NCI-H2081 (cell line): Measurements from ENCODE around the gene EN1.

Experiments used
- DNase-seq, 2 experiments: peaks; one replicate each; lab custom pipeline; 2025; lab: John Stamatoyannopoulos, UW

Gene EN1

DNA sequence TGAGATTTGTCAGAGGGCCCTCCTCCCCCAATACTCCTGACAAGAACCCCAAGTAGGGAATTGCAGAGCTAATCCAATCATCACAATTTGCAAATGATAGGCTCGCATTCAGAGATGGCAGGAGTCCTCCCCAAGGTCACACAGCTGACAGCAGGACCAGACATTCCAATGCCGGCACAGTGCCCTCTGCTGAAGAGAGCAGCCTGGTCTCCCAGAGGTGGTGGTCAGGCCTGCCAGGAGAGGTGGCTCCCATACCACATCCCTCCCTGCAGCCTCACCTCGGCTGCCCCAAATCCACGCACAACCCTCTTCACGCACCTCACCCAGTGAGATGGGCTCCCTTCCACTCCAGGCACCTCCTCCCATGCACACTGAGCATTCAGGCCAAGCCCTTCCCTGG is 25.4 kb downstream of the EN1 start:
- no peak for DNase-seq

DNA sequence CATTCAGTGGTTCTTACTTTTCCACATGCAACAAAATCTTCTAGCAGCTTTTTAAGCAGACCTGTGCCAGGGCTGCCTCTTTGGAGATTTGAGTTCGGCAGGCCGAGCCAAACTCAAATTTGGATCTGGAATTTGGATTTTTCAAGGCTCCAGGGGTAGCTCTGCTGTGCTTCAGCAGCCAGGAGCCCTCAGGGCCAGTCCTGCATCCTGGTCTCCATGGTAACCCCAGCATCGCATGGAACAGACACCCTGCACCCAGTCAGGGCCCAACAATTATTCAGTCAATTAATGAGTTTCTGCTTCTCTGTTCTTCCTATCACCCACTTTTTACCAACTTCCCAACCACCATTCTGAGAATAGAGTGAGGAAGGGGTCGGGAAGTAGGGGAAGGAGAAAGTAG is 30.0 kb downstream of the EN1 start:
- no peak for DNase-seq

DNA sequence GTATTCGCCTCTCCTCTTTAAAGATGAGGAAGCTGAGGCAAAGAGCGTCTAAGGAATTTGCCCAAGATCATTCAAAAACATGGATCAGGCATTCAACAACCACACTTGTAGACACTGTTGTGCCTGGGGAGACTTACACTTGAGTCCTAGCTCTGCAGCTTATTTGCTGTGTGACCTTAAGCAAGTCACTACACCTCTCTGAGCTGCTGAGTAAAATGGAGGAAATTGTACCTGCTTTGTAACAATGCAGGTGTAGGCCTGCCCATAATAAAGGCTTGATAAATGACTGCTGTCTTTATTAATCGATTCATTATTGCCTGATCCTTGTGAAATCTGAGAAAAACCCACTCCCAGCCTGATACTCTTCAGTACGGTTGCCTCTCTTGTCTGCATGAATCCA is 30.8 kb downstream of the EN1 start:
- no peak for DNase-seq

DNA sequence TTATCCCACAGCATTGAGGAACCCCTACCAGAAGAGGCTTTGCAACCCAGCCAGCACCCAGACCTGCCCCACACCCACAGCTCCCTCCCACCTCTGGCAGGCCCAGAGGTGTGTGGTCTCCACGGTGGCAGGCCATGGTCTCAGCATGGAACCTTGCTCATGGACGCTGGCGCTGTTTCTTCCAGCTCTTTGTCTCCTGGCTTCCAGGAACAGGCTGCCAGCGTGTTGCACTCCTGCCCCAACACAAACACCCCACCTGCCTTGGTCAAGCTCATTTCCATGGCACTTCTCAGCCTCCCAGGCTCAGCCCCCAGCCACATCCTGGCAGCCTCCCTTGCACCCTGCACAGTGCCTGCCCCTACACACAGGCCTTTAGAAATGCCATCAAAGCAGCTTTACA is 31.7 kb downstream of the EN1 start:
- DNase-seq, result no peak

DNA sequence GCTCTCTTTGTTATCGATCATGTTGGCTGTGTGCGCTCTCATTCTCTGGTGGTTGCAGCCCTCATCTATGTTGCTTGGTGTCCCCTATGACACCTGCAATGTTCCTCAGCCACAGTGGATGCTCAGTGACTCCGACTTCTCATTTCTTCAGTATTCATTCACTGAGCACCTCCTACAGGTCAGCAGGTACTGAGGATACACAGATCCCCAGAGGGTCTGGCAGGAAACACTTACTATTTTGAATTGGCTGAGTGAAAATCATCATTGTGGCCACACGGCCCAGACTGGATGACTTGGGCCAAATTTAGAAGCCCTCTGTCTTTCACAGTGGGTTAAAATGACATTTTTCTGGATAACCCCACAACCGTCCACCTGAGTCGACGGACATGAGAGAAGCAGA is 32.1 kb downstream of the EN1 start:
- no peak for DNase-seq

DNA sequence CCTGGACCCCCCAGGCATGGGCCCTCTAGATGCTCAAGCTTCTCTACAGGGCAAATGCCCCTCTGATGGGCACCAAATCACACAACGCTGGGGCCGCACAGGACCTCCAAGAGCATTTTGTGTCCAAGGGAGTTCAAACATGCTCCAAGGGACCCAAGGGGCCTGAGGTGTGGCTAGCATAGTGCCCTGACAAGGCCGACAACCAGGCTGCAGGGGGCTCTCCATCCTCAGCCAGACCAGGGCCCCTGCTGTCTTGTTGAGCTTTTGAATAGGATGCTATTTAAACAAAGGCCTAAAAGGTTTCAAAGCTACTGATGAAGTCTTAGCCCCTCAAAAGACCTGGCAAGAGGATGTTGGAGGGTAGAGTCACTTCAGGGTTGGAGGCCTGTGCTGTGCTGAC is 33.1 kb downstream of the EN1 start:
- no peak for DNase-seq

DNA sequence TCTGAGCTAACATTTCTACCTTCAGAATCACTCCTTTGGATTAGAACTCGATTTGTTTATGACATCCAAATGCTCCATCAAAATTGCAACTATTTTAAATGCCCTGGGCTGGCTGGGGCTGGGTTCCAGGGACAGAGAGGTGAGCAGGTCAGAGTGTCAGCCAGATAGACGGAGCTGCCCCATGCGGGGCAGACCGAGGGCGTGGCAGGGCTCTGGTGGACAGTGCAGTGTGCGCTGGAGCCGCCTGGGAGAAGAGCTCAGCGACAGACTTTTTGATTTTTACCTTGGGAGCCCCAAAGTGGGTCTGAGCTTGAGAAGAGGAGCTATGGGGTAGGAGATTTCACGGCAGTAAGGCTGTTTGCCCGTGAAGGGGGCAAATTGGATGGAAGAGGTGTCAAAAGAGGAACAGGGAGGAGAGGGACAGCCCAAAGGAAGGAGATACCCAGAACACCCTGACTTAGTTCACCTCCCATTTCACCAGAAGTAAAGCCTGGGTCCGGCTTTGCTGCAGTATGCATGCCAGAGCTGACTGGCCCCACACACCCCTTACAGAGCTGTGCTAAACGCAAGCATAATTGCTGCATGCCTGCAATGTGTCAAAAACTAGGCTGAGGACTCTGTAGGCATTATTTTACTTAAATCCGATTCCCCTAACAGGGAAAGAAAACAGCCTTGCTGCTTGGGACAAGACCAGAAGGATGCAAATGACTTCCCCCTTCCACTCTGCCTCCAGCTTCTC is 33.7 kb downstream of the EN1 start:
- no peak for DNase-seq

DNA sequence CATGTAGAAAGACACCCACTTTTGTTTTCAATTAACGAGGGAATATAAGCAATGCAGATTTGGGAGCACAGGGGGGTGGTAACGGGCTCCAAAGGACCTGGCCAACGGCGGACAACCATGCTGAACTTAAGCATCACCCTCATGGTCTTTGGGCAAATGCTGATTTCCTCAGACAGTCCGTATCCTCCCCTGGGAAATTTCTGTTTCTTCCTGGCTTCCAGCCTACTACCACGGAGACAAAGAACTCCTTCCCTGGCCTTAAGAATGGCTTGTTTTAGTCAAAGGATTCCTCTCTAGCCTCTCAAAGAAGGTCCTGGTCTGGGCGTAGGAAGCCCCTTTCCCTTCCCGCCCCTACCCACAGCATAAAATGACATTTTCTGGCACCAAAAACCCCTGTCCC is 34.3 kb downstream of the EN1 start:
- no peak for DNase-seq

DNA sequence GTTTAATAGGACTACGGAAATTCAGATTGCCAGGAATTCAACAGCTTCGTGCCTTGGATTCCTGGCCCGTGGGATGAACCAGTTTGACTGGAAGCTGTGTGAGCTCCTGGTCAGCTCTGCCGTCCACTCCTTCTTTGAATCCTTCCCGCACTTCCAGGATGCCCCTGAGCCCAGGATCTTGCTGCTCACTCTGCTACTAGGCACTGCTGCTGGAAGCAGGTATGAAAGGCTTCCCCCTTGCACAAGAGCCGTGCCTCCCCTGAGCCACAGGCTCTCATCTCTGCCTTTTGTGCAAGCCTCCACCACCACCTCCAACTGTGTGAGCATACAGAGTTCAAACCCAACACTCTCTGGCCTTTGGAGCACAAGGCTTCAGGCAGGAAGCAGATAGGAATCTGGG is 34.9 kb downstream of the EN1 start:
- DNase-seq, result no peak

DNA sequence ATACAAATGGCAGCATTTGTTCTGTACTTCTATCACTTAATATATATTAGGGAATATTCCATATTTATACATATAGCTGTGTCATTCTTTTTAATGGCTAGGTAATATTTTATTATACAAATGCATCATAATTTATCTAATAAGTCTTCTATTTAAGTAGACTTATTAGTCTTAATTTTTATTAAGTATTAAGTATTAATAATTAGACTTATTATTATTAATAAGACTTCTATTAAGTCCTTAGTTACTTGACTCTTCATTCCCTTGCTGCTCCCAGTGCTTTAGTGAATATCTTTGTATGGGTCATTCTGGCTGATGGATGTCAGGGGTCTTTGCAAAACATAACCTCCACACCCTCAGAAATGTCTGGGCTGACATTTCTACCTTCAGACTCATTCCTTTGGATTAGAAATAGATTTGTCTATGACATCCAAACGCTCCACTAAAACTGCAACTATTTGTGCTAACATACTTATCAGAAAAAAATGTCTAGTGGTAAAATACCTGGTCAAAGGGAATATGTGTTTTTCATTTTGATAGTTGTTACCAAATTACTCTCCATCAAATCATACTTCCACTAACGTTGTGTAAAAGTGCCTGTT is 35.8 kb downstream of the EN1 start:
- DNase-seq, result no peak

DNA sequence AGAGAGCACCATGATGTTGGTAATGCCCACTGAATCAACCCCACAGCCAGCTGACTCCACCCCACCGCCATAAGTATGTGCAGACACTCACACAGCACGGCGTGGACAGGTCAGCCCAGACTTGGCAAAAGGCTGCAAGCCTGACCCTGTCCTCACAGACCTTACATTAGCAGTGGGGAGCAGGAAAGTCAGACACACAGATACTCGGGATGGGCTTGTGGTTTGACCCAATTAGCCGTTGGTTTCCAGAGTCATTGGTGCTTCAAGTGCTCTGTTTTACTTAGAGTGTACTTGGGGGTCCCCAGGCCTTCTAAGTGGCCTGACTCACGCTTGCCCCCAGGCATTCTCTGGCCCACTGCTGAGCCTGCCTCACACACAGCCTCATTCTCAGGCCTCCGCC is 36.7 kb downstream of the EN1 start:
- no peak for DNase-seq

DNA sequence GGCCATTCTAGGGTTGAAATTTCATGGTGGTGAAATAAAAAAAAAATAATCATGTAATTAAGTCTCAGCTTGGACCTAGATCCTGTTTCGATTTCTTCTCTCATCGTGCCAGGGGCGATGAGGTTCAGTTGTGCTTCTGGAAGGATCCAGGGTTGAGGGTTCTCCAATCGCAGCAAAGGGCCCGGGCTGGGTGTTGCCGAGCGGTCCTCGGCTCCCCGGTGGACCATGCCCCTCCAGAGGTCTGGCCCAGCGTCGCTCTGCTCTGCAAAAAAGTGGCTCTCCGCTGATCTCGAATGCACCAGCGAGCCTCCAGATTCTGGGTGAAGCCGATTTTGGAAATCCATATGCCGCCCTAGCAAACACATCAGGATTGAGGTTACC is 39.0 kb downstream of the EN1 start:
- DNase-seq, result no peak

DNA sequence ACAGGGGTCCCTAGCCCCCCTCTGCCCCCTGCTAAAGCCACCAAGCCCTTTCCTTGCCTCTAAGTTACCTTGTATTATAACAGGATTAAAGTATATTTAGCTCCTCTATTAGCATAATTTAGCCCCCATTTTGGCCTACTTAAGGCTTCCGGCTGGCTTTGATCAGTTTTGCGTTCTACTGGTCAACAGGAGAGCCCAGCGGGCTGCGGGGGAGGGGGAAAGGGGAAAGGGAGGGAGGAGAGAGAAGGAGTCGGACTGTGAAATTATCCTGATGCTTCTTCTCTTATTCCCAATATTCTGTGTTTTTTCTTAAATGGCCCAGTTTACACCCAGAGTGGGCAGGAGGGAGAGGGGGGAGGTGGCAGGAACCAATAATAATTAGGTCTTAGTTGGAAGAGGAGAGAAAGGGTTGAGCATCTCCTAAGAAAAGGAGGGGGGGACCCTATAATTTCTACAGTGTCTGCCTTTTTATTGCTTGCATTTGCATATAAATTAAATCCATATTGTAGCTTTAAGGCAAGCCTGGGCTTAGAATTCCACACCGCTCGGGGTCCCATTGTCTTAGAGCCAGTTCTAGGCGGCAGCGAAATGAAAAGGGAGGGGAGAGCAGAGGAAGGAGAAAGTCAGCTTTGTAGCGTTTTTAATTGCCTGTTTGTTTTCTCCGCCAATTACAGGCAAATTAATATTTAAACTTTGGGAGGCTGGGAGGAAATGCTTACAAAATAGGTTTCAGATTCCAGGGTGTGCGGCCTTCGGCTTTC is 39.6 kb downstream of the EN1 start:
- no peak for DNase-seq

DNA sequence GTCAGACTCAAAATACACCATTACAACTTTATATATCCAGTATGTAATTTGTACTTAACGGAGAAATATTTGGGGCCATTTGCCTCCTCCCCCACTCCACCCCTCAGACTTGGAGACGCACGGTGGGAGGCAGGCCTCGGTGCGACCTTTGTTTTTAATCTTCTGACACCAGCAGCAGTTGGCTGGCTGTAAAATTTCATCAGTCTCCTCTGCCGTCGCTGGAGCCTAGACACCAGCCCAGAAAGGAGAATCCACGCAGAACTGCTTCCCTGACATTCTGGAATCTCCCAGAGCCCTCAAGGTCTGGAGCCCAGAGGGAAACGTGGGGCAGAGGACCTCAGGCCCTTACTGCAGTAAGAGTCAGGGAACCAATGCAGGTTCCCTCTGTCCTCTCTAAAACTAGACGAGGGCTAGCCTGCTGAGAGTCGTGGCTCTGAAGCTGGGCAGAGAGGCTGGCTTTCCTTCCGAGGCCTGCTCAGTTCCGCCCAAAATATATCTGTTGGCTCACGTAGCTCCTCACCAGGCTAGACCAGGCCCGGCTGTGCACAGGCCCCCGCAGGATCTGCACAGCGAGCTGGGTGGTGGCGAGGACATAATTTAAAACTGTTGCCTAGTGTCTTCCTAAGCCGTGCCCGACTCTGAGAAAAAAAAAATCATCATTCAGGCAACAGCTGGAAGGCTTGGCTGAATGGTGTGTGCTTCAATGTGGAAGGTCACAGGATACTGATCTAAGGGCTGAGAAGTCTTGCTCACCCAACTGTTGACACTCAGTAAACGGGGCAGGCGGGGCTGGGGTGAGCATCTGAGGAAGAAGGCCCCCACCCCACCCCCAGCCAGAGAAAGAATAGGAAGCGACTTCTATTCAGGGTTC is 40.4 kb downstream of the EN1 start:
- no peak for DNase-seq

DNA sequence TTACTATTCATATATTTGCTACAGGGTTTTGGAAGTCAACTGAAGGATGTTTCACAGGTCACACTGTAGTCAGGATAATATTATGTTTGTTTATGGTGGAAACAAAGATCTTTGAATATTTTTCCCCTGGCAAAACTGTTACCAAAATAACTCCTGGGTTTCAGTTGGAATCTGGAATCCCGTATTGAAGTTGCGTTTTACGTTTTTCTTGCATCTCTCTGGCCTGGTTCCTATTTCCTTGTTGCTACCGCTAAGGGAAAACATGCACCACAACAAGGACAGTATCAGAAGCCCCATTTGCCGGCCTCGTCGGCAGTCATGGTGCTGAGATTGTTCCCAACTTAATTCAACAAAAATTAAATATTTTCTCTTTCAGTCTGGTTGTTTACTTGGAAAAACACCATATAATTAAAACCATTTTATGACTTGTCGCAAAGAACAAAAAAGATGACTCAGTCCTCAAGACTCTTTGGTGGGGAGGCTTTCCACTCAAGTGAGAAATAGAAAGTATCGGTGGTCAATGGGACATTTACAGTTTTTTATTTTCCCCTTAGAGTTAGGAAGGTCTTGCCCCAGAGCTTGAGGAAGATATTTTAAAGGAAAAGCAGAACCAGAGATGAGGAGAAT is 42.3 kb downstream of the EN1 start:
- no peak for DNase-seq

DNA sequence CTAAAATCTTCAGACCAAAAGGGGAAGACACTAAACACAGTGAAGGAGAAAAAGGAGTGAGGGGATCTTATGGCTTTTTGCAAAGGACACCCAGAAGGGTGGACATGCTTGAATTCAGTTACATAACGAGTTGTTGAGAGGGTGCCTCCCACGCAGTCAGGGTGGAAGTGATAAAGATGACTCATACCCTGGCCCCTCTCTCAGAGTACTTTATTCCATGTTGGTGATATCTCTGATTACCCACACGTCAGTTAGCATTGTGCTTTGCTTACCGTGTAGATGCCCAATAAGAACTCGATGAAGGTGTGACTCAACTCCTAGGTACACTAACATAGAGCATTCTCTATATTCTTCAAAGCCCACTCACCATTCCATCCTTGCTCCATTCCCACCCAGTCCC is 44.4 kb downstream of the EN1 start:
- DNase-seq, result no peak

DNA sequence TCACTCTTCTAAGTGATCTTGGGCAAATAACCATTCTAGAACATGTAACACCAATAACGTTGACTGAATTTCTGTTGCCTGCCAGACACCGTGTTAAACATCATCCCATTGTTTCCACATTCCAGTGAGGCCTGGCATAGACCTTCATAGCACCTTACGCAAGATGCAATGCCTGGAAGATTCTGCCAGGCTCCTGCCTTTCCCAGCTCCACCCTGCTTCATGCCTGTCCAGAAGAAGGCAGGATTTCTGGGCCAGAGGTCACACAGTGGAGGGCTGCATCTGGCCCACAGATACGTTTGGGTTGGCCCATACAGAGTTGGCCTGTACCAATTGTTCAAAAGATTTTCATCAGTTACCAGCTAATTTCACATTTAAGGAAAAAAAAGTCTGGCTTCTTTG is 46.3 kb downstream of the EN1 start:
- no peak for DNase-seq

DNA sequence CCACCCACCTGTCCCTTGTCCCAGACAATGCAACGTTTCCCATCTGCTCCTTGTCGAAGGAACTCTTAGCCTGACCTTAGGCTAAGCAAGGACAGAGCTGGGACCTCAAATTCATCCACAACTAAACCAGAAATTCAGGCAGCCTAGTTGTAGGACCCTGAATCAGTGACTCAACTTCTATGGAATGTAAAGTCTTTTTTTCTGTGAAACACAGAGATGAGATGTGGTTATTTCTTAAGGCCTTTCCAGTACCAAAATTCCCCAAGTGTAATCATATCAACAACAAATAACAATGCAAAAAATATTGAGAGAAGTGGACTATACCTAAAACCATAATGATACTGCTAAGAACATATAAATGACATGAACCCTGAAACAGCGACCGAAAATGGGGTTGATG is 46.7 kb downstream of the EN1 start:
- no peak for DNase-seq

DNA sequence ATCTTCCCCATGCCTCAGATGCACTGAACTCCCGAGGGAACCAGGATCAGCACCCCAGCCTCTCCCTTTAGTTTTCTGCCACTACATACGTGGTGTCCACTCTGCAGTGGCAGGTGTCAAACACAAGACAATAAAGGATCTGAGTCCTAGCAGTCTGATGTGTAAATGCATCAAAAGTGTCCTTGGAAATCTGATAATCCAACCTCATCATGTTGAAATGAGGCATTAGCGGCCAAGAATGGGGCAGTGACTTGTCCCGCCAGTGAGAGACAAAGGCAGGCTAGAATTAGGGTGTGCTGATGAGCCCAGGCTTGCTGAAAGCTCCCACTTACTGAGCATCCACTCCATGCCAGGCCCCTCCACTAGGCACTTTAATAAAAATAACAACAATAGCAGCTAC is 52.9 kb downstream of the EN1 start:
- DNase-seq, result no peak
